Esophagus squamous epithelium (tissue), 4 donors: ENCODE measurements around the gene FOXL3.

Experiments
- POLR2A ChIP-seq, 4 donors: fragments of 450-650 bp; IDR thresholded peaks; one replicate each; pipeline ENCODE4 v1.6.1; 2017; ENCODE audit warnings: antibody characterized with exemption in 4 of 4, mild to moderate bottlenecking in 4 of 4, moderate library complexity in 3 of 4
- TF ChIP-seq, protein P1 (sequence below), 6 experiments: fragments of 450-650 bp in 4 of 6; fragments of 200-600 bp in 2 of 6; sonication (generic) in 2 of 6; IDR thresholded peaks; one replicate each; pipeline ENCODE4 v1.5.1; 2016 to 2019; ENCODE audit warnings: antibody characterized with exemption in 6 of 6, mild to moderate bottlenecking in 4 of 6, moderate library complexity in 4 of 6

DNA sequence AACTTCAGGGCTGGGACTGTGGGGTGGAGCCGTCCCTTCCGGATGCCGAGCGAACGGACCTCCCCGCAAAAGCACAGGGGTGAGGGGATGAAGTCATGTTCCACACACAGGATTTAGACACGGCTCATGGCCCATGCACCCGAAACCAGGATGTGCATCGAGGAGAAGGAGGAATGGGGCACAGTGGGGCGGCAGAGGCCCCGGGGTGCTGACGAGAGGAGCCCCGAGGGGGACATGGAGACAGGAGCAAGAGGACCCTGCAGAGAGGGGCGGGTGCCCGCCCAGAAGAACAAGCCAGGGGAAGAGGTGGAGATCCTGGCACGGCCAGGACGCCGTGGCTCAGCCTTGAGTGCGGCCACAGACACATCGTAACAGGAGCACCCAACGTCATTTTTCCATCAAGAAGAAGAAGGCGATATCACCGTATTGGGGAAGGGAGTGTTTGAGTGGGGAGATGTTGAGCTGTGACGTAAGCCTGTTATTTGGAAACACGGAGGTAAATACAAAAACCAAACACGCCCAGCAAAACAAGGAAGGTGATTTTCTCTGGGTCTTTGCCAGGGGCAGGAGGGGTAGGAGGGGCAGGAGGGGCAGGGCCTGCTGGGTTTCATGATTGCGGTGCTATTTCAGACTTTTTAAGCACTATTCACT is 25.3 kb upstream of the FOXL3 start:
- TF ChIP-seq POLR2A (IDR thresholded peaks at IDR 0.05): no peak
- TF ChIP-seq, protein P1, sequence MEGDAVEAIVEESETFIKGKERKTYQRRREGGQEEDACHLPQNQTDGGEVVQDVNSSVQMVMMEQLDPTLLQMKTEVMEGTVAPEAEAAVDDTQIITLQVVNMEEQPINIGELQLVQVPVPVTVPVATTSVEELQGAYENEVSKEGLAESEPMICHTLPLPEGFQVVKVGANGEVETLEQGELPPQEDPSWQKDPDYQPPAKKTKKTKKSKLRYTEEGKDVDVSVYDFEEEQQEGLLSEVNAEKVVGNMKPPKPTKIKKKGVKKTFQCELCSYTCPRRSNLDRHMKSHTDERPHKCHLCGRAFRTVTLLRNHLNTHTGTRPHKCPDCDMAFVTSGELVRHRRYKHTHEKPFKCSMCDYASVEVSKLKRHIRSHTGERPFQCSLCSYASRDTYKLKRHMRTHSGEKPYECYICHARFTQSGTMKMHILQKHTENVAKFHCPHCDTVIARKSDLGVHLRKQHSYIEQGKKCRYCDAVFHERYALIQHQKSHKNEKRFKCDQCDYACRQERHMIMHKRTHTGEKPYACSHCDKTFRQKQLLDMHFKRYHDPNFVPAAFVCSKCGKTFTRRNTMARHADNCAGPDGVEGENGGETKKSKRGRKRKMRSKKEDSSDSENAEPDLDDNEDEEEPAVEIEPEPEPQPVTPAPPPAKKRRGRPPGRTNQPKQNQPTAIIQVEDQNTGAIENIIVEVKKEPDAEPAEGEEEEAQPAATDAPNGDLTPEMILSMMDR (IDR thresholded peaks at IDR 0.05): no peak
